Measurements from ENCODE around the gene PITPNB.

DNA sequence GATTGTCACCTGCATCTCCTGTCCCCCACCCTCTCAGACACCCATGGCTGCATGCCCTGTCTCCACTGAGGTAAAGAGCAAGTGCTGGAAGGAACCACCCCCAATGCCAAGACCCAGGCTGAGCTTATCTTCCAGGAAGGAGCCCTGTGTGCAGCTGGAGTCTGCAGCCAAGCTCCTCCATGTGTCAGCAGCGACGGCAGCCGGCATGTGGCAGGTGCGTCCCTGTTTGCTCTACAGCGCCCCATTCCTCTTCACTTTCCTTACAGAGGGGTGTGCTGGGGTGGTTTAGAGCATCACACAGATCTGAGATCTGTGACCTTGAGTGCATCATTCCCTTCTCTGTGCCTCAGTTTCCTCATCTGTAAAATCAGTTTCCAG is 109.8 kb downstream of the PITPNB start:
- TF ChIP-seq, protein P1, sequence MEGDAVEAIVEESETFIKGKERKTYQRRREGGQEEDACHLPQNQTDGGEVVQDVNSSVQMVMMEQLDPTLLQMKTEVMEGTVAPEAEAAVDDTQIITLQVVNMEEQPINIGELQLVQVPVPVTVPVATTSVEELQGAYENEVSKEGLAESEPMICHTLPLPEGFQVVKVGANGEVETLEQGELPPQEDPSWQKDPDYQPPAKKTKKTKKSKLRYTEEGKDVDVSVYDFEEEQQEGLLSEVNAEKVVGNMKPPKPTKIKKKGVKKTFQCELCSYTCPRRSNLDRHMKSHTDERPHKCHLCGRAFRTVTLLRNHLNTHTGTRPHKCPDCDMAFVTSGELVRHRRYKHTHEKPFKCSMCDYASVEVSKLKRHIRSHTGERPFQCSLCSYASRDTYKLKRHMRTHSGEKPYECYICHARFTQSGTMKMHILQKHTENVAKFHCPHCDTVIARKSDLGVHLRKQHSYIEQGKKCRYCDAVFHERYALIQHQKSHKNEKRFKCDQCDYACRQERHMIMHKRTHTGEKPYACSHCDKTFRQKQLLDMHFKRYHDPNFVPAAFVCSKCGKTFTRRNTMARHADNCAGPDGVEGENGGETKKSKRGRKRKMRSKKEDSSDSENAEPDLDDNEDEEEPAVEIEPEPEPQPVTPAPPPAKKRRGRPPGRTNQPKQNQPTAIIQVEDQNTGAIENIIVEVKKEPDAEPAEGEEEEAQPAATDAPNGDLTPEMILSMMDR (IDR thresholded peaks at IDR 0.05), result no peak
- no peak for TF ChIP-seq POLR2A (IDR thresholded peaks at IDR 0.05)

Data from testis (tissue), 2 donors.